ENCODE results near the gene SLC16A11.
"Not testable (repeated sequence)": the region's sequence is repeated elsewhere in the genome, so short reads cannot be mapped to it uniquely, and the experiment has no call there.

SLC16A11 gene

DNA sequence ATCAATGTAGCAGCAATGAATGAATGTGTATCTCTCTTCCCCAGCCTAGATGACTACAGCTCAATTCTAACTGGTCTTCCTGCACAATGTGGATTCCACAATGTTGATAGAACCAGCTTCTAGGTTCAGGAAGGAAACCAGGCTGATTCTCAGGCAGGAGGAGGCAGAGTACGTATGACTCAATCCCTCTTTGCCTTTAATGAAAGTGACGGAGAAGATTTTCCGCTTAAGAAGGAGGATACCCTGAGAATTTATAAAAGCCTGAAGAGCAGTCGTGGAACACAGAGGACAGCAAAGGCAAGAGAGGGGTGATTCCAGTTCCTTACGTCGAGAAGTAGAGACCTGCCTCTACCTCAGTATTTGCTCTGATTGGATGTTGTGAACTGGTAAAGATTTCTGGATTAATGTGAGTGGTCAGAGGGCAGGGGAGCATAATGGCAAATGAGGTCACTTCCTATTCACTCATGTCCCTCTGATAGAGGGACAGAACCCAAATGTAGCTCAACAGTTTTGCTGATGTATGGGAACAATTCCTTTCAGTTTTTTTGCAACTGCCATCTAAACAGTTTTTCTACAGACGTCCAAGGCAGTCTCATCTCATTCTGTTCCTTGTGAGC, 15.0 kb upstream of the SLC16A11 start:
- DNase-seq (ENCODE audit: low read depth), result no peak

DNA sequence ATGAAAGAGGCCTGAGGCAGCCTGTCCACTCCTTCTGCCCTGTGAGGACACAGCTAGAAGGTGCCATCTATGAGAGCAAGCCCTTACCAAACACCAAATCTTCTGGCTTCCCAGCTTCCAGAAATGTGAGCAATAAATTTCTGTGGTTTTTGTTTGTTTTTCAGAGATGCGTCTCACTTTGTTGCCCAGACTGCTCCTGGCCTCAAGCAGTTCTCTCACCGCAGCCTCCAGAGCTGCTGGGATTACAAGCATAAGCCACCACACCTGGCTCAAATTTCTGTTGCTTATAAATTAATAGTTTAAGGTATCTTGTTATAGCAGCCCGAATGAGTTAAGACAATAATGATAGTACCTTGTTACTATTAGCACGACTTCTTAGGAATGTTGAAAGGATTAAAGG, 12.5 kb upstream of the SLC16A11 start:
- DNase-seq (ENCODE audit: low read depth), result no peak

DNA sequence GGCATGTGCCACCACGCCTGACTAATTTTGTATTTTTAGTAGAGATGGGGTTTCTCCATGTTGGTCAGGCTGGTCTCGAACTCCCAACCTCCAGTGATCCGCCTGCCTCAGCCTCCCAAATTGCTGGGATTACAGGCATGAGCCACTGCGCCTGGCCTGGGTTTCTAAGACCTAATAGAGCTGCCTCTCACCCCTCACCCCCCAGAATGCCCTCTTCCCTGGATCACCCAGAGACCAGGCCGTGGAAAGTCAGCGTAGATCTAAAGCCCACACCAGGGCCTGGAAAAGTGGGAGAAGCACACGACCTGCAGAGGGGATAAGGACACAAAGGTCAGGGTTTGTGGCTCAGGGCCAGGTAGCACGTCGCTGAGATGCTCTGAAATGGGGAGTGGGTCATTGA, 6.7 kb upstream of the SLC16A11 start:
- DNase-seq (ENCODE audit: low read depth), result not testable (repeated sequence)

DNA sequence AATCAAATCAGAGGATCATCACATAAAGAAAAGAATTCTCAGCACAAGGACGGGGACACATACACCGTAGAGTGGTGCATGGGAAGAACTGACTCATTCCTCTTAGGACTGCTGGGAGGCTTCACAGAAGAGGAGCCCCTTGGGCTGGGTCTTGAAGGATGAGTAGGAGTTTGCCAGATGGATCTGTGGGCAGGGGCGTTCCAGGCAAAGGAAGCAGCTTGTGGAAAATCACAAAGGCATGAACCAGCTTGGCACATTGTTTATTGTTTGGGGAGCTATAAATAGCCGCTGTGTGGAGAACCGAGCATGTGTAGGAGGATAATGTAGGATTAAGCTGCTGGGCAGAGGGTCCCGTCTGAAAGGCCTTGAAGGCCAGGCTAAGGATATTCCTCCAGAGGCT, 5.1 kb upstream of the SLC16A11 start:
- no peak for DNase-seq (ENCODE audit: low read depth)

DNA sequence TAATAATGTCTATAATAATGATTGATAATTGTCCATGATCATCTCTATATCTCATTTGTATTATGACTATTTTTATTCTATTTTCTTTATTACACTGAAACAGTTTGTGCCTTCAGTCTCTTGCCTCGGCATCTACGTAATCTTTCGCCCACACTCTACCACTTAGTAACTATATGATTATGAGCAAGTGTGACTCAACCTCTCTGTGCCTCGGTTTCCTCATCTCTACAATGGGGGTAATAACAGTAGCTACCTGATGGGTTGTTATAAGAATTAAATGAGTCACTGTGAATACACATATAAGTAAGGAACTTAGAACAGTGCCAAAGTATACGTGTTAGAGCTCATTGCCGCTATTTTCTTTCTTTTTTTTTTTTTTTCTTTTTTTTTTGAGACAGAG, 3.7 kb upstream of the SLC16A11 start:
- no peak for DNase-seq (ENCODE audit: low read depth)

DNA sequence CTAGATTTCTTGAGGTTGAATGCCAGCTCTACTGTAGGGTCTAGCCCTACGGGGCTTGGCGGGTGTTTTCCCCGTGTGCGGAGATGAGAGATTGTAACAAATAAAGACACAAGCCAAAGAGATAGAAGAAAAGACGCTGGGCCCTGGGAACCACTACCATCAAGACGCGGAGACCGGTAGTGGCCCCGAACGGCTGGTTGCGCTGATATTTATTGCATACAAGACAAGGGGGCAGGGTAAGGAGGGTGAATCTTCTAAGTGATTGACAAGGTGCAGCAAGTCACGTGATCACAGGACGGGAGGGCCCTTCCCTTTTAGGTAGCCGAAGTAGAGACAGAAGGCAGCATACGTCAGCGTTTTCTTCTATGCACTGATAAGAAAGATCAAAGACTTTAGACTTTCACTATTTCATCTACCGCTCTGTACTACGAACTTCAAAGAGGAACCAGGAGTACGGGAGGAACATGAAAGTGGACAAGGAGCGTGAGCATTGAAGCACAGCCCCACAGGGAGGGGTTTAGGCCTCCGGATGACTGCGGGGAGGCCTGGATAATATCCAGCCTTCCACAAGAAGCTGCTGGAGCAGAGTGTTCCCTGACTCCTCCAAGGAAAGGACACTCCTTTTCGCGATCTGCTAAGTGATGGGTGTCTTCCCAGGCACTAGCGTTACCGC, 3.0 kb upstream of the SLC16A11 start:
- peak; percentile 73 for DNase-seq (ENCODE audit: low read depth)

DNA sequence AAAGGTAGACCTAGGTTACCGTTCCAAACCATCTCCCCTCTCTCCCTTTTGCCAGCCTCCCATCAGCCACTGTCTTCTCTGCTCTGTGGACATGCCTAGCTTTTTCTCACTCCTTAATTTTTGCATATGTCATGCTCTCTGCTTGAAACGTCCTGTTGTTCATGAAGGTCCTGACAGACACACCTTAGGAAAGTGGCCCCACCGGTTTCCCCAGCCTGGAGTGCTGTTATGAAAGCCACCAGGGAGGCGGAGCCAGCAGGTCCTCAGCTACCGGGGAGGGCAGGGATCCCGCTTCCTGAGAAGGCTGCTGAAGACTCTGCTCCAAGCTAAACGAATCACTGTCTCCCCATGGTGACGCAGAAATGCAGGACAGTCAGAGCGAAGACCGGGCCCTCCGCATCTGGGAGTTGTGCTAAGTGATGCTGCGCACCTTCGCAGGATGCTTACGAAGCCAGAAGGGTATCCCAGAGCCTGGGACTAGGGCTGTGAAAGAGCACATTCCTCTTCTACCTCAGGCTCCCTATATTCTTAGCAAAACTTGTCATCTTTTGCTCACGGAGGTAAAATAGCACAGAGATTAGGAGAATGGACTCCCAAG, 2.3 kb upstream of the SLC16A11 start:
- no peak for DNase-seq (ENCODE audit: low read depth)

DNA sequence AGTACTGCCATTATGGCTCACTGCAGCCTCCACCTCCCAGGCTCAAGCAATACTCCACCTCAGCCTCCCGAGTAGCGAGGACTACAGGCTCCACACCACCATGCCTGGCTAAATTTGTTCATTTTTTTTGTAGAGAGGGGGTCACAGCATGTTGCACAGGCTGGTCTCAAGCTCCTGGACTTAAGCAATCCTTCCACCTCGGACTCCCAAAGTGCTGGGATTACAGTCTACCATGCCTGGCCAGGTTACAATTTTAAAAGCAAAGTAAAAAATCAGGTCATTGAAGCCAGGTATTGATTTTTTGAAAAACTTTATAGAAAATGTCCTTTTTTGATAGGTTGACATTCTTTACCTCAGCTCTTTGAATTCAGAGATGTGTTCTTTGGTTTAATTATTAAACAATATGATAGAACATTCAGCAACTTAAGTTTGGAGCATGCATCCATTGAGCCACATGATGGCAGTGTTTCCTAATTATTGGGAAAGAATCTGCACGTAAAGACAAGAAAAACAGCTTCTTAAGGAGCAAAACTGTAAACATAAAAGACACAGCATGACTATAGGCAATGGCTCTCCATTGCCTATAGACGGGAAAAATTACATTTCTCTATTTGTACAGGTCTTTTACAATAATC, 1.7 kb upstream of the SLC16A11 start:
- peak; percentile 34 for DNase-seq (ENCODE audit: low read depth)

DNA sequence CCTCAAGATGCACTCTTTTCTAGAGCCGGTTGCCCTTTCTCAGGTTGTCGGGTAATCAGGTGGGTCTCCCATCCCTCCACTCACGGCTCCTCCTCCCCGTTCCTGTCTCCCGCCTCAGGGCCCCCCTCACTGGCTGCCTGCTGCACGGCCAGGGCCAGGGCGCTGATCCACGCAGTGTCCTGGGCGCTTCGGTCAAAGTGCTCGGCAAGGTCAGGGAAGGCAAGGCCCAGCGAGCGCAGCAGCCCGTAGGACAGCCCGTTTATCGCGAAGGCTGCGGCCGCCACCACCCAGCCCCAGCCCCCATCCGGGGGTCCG, 753 bp downstream of the SLC16A11 start:
- DNase-seq (ENCODE audit: low read depth), result no peak

DNA sequence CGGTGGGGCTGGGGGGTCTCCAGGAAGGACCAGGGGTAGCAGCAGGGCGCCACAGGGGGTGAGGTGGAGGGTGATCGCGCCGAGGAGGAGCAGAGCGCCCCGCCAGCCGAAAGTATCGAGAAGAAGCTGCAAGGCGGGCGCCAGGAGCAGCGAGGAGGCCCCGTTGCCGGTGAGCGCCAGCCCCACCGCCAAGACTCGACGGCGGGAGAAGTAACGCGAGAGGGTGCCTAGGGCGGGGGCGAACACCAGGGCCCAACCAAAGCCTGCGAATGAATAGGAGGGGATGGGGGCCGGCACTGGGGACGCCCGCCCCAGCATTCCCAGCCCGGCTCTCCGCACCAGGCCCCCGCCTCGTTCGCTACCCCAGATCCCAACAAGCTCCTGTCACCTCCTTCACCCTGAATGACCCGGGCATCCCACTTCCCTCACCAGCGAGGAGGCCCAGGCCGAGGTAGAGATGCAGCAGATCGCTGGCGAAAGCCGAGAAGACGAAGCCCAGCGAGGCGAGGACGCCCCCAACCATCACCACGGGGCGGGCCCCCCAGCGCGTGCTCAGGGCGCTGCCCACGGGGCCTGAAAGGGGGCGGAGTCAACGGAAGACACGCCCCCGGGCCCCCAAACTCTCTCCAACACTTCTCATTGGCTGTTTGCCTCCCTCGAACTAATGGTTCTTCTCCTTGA, 1.3 kb downstream of the SLC16A11 start:
- DNase-seq (ENCODE audit: low read depth), result peak; percentile 28

DNA sequence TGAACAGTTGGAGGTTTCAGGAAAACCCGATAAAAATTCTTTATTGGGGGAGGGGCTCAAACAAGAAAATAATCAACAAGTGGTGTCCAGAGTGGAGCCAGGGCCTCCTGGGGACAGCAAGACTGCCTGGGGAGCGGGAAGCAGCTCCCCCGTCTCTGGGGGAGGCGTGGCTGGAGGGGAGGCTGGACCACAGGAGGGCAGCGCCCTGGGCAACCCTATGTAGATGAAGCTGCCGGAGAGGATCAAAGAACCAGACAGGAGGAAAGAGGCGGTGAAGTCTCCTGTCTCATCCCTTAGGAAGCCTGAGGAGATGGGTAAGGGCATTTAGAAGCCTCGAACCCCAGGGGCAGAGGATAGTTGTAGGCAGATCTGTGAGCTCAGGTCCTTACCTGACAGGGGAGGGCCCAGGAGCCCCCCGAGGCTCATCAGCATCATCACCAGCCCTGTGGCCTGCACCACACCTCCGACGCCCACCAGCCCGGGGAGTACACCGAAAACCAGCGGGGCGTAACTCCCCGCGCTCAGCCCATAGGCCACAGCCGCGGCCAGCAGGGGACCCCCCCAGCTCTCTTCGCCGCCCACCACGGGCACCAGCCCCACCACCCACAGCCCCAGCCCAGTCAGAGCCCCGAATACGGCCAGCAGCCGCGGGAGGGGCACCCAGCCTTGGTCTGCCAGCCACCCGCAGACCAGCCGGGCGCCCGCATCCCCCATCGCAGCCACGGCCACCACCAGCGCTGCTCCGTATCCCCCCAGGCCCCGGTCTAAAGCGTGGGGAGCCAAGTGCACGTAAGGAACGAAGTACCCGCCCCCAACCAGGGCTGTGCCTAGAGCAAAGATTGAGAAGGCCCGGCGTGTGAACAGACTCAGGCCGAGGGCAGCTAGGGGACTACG, 2.0 kb downstream of the SLC16A11 start:
- DNase-seq (ENCODE audit: low read depth), result no peak

DNA sequence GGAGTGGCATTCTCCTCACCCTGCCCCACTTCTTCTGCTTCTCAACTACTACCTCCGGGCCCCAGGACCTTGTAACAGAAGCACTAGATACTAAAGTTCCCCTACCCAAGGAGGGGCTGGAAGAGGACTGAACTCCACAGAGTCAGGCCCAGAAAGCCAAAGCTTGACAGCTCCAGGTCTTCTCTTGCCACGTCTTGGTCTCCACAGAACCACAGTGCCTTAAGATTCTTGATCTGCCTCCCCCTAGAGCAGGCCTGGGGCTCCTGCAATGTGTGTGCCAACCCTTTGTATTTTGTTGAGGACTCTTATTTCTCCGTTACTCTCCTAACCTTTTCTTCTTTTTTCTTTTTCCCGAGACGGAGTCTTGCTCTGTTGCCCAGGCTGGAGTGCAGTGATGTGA, 4.1 kb downstream of the SLC16A11 start:
- no peak for DNase-seq (ENCODE audit: low read depth)

DNA sequence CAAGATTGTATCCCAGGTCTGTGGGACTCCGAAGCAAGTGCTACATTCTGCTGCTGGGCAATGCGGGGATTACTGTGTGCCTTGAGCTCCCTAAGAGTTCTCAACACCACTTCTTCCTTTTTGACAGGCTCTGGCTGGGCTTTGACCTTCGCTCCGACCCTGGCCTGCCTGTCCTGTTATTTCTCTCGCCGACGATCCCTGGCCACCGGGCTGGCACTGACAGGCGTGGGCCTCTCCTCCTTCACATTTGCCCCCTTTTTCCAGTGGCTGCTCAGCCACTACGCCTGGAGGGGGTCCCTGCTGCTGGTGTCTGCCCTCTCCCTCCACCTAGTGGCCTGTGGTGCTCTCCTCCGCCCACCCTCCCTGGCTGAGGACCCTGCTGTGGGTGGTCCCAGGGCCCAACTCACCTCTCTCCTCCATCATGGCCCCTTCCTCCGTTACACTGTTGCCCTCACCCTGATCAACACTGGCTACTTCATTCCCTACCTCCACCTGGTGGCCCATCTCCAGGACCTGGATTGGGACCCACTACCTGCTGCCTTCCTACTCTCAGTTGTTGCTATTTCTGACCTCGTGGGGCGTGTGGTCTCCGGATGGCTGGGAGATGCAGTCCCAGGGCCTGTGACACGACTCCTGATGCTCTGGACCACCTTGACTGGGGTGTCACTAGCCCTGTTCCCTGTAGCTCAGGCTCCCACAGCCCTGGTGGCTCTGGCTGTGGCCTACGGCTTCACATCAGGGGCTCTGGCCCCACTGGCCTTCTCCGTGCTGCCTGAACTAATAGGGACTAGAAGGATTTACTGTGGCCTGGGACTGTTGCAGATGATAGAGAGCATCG, 5.6 kb downstream of the SLC16A11 start:
- DNase-seq (ENCODE audit: low read depth), result no peak

DNA sequence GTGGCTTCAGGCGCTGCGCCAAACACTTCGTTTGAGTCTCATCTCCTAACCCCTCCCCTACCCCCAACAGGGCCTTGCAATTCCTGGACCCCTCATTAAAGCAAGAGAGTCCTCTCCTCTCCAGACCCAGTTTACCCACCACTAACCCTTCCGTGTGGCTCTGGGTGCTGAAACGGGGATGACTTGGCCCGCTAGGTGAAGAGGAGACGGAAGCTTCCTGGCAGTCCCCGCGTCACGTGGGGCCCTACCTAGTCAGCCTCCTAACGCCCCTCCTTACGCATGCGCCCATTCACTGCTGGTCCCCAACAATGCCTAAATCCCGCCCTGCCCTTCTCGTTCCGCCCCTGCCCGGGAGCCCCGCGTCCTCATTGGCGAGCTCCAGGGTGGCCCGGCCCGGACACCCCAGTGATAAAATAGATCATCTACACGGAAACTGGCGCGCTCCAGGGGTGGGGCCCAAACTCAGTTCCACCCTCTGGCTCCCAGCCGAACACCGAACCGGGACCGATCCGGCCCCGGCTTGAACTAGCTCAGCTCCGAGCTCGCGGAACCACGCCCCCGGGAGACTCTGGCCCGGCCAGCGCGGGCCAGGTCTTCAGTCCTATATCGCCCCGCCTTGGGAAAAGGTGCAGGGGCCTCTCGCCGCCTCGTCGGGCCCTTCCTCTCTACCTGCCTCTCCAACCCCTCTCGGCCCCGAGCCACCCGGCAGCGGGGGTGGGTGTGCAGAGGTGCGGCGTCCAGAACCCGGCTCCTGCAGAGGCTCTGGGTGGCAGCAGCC, 8.1 kb downstream of the SLC16A11 start, which contains the start of gene SLC16A13:
Gene SLC16A13, plus strand, starts transcription at position 425 of the 778 bp plus-strand sequence. CDS start 368 bp downstream, outside the sequence.
- DNase-seq (ENCODE audit: low read depth), result peak; percentile 98

DNA sequence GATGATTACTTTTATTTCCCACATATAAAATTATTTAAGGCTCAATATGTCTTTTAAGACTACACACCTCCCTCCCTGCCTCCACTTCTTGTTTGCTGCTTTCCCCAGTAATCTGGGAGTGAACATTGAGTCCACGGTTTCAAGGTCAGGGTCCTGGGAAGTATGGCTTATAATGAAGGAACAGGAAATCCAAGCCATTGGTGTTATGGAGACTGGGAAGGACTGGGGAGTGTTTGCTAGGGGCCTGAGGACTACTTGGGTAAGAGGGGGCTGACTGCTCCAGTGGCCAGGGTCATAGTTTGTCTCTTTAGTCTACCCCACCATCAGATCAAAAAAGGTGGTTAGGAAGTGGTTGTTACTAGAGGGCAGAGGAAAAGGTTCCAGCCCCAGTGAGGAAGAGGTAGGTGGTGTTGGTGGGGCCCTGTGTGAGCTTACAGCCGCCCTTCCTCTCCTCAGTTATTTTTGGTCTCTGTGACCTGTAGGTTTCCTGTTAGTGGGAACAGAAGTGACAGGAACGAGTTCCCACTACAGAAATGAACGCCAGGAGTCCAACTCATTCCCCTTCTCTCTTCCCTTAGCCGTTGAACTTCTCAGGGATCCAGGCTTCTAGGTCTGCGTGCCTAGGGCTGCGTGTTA, 8.8 kb downstream of the SLC16A11 start:
- no peak for DNase-seq (ENCODE audit: low read depth)

DNA sequence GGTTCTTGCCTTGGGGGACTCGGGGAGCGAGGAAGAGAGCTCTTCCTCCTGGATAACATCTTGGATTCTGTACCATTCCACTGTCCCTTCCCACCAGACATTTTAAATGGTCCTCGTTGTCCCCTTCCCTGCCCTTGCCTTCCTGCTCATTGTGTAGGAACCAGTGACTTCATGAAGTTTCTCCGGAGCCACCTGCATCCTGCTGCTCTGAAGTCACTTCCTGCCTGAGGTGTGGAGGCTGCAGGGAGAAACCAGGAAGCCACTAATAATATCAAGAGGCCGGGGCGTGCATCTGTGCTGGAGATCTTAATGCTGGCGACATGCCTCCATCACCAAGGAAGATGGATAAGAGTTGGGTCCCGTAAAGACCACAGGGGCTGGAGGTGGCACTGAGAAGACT, 14.2 kb downstream of the SLC16A11 start:
- peak; percentile 37 for DNase-seq (ENCODE audit: low read depth)

DNA sequence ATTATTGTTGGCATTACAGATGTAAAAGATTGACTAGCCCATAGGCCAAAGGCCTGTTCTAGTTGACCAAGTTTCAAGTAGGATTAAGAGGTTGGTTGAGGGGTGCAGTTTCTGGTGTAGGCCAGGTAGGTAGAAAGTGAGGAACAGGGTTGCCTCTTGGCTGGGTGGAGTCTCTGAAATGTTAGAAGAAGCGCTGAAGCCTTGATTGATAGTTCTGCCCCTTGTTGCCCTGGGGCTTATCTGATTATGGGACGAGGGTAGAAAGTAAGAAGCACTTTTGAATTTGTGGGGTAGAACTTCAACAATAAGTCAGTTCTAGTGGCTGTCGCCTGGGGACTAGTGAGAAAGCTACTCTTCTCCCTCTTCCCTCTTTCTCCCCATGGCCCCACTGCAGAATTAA, 14.8 kb downstream of the SLC16A11 start:
- no peak for DNase-seq (ENCODE audit: low read depth)

DNA sequence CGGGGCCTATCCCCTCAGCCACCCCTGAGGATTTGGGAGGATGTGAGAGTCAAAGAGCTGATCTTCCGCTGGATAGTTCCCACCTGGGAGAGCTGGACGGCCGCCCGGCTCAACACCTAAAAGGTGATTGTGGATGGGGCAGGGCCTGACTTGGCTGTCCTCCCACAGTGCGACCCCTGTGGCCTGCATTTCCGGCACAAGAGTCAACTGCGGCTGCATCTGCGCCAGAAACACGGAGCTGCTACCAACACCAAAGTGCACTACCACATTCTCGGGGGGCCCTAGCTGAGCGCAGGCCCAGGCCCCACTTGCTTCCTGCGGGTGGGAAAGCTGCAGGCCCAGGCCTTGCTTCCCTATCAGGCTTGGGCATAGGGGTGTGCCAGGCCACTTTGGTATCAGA, 16.6 kb downstream of the SLC16A11 start:
- no peak for DNase-seq (ENCODE audit: low read depth)

DNA sequence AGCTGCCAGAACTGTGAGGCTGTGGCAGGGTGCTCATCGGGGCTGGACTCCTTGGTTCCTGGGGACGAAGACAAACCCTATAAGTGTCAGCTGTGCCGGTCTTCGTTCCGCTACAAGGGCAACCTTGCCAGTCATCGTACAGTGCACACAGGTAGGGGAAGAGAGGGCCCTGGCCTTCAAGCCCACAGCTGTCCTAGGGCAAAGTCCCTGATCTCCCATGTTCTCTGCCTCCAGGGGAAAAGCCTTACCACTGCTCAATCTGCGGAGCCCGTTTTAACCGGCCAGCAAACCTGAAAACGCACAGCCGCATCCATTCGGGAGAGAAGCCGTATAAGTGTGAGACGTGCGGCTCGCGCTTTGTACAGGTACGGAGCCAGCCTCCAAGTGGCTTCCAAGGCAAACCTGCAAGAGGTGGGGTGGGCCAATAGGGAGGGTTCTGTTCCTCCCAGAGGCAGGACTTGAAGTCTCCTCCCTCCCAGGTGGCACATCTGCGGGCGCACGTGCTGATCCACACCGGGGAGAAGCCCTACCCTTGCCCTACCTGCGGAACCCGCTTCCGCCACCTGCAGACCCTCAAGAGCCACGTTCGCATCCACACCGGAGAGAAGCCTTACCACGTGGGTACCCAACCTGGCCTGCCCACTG, 17.3 kb downstream of the SLC16A11 start:
- no peak for DNase-seq (ENCODE audit: low read depth)

Measured in T follicular helper cell (primary cell).